K562 (cell line): Measurements from ENCODE around the gene AMIGO3. TPM values are rescaled to one million over a fixed set of nuclear protein-coding genes. Genes with fewer than 3 reads are reported as not detected.
A peak's percentile ranks its signal among the peaks of the same experiment; 100 is the strongest.

Experiments
- ARID3B ChIP-seq: fragments of 250-450 bp; sonication (Bioruptor Pico); IDR thresholded peaks from 2 replicates; pipeline ENCODE4 v1.4.0; 2020; ENCODE audit warnings: borderline replicate concordance
- ARID4B ChIP-seq: sonication (generic); formaldehyde crosslinking; IDR thresholded peaks from 2 replicates; pipeline ENCODE4 v1.8.0; 2022; ENCODE audit warnings: mild to moderate bottlenecking, missing genetic modification reagents
- CTCF ChIP-seq, 3 experiments: IDR thresholded peaks in 2 of 3; conservative IDR thresholded peaks in 1 of 3; 2 replicates each; pipeline ENCODE4 v1.5.1; 2011 to 2012; ENCODE audit warnings: low read length in 3 of 3, mild to moderate bottlenecking in 3 of 3, control low read depth in 2 of 3, improper control_type of control experiment in 1 of 3, inconsistent platforms in 1 of 3, low read depth in 1 of 3, mixed read lengths in 1 of 3, moderate library complexity in 1 of 3; ENCODE audit not compliant: insufficient read depth in 2 of 3
- NR0B1 ChIP-seq: fragments of 450-650 bp; IDR thresholded peaks from one replicate; pipeline ENCODE4 v1.6.1; 2018; ENCODE audit warnings: mild to moderate bottlenecking, moderate library complexity; ENCODE audit not compliant: partially characterized antibody
- PCBP1 ChIP-seq: fragments of 200-400 bp; formaldehyde crosslinking; IDR thresholded peaks from 2 replicates; pipeline ENCODE4 v1.6.1; 2018; ENCODE audit warnings: mild to moderate bottlenecking, low read depth, low read length; ENCODE audit not compliant: poor library complexity, severe bottlenecking
- PML ChIP-seq: IDR thresholded peaks from 2 replicates; pipeline ENCODE4 v1.6.1; 2012; ENCODE audit warnings: low read length, inconsistent platforms
- RBM39 ChIP-seq: fragments of 200-400 bp; formaldehyde crosslinking; optimal IDR thresholded peaks from 2 replicates; pipeline ENCODE3; 2018; ENCODE audit warnings: low read depth, low read length
- SNRNP70 ChIP-seq: fragments of 200-400 bp; formaldehyde crosslinking; optimal IDR thresholded peaks from 2 replicates; pipeline ENCODE3; 2017; ENCODE audit warnings: low read depth, low read length
- TOE1 ChIP-seq, 2 experiments: fragments of 450-650 bp in 1 of 2; sonication (generic) in 1 of 2; formaldehyde crosslinking in 1 of 2; IDR thresholded peaks; 2 replicates each; pipeline versions ENCODE4 v1.7.1 to v1.8.0; 2016 to 2022; ENCODE audit warnings: borderline replicate concordance in 2 of 2, mild to moderate bottlenecking in 2 of 2, antibody characterized with exemption in 1 of 2, inconsistent platforms in 1 of 2, low read depth in 1 of 2, missing genetic modification reagents in 1 of 2, moderate library complexity in 1 of 2
- ZBTB26 ChIP-seq: fragments of 450-650 bp; formaldehyde crosslinking; IDR thresholded peaks from 2 replicates; pipeline ENCODE4 v1.4.0; 2022; ENCODE audit warnings: missing genetic modification characterization
- ZBTB8A ChIP-seq: fragments of 450-650 bp; IDR thresholded peaks from 2 replicates; pipeline ENCODE4 v1.6.1; 2018; ENCODE audit warnings: mild to moderate bottlenecking, moderate library complexity; ENCODE audit not compliant: partially characterized antibody
- ZNF263 ChIP-seq: sonication (generic); formaldehyde crosslinking; IDR thresholded peaks from 2 replicates; pipeline ENCODE4 v1.8.0; 2022; ENCODE audit warnings: mild to moderate bottlenecking, missing genetic modification reagents, borderline replicate concordance
- ZNF347 ChIP-seq: fragments of 450-650 bp; formaldehyde crosslinking; IDR thresholded peaks from 2 replicates; pipeline ENCODE4 v1.4.0; 2020; ENCODE audit warnings: low read depth, mild to moderate bottlenecking, moderate library complexity
- ZNF79 ChIP-seq: fragments of 250-450 bp; sonication (Bioruptor Pico); IDR thresholded peaks from 2 replicates; pipeline ENCODE4 v1.4.0; 2020; ENCODE audit warnings: low read depth, mild to moderate bottlenecking, moderate library complexity
- polyA plus RNA-seq, 8 experiments: library from polyadenylated mRNA; depleted of rRNA in 4 of 8; stranded (reverse) in 5 of 8; unstranded in 3 of 8; fragments of >200 nt; fragmentation: Nextera tagmentation in 2 of 8; fragmentation: Illumina TruSeq in 1 of 8; extraction: Ambion mirVana in 2 of 8; extraction: Trizol in 1 of 8; gene quantifications; 2 replicates each; pipeline versions ENCODE4 v1.2.1 to v1.2.3, GENCODE V29; 2011 to 2014; ENCODE audit warnings: inconsistent platforms in 1 of 8, missing spikeins in 1 of 8
- total RNA-seq, 7 experiments: library from RNA; depleted of rRNA in 6 of 7; stranded (reverse); fragments of >200 nt in 6 of 7; fragmentation: Illumina TruSeq in 2 of 7; extraction: Trizol in 2 of 7; gene quantifications; 2 replicates each; pipeline versions ENCODE4 v1.2.1 to v1.2.3, GENCODE V29; 2011 to 2021; ENCODE audit warnings: low replicate concordance in 1 of 7

AMIGO3 gene
- total and polyA plus RNA-seq, 9 of the 15 experiments (the other 6 are each of a cell fraction or from before 2014, with no cell fraction given): 0.13 to 2.8 (median 0.44) TPM; not detected in 4

- TF ChIP-seq RBM39: no peak
- TF ChIP-seq ZBTB26 (CRISPR knock-in tag): no peak
- TF ChIP-seq ARID3B (CRISPR knock-in tag): no peak
- TF ChIP-seq ZNF347: no peak
- TF ChIP-seq ZNF79: no peak
- TF ChIP-seq ZBTB8A: no peak
- peak; percentile 46; the same call in 1 of the 2 replicates for TF ChIP-seq ZNF263 (CRISPR knock-in tag)
- TF ChIP-seq PML: no peak
- no peak; the same call in 1 of the 2 replicates for TF ChIP-seq ARID4B (CRISPR knock-in tag)
- TF ChIP-seq NR0B1: no peak
- no peak for TF ChIP-seq CTCF (IDR thresholded peaks at IDR 0.05 in 2 of 3, conservative IDR thresholded peaks at IDR 0.05 in 1 of 3; ENCODE audit: insufficient read depth in 2 of 3, low read depth in 1 of 3, low read length in 3 of 3)
- TF ChIP-seq PCBP1: no peak
- no peak for TF ChIP-seq SNRNP70
- 0 out of 2 replicates have a peak, but pooled peaks have one; percentile 25 for TF ChIP-seq TOE1 (IDR thresholded peaks at IDR 0.05; ENCODE audit: borderline replicate concordance)
- no peak for TF ChIP-seq TOE1 (CRISPR knock-in tag; IDR thresholded peaks at IDR 0.05; ENCODE audit: borderline replicate concordance, low read depth)
These were observed 4.4 kb upstream of the AMIGO3 start, which contains the start of gene GMPPB (continued) for GRCh38 chr3:49723628-49724551.
